LNCAP (cell line): ENCODE results near the gene LCOR.

Experiments
- TF ChIP-seq, protein P1 (sequence below): fragments of 450-650 bp; IDR thresholded peaks from 2 replicates; pipeline ENCODE4 v1.5.1; 2017; ENCODE audit warnings: mild to moderate bottlenecking

The LCOR gene

DNA sequence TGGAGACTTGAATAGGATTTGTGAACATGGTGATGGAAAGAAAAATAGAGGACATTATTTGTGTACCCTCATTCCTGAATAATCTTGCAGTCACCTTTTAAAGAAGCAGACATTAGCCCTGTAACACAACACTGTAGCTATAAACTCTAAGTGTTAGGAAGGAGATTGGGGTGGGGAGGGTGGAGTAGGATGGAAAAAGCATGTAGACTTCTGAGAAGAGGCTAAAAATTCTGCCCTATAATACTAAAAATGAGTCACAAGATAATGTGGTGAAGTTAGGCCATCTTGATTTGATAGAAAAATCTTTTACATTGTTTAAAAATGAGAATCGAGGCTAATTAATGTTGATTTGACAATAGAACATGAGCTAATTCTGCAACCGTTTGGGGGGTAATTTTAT is 128.8 kb downstream of the LCOR start:
- TF ChIP-seq, protein P1, sequence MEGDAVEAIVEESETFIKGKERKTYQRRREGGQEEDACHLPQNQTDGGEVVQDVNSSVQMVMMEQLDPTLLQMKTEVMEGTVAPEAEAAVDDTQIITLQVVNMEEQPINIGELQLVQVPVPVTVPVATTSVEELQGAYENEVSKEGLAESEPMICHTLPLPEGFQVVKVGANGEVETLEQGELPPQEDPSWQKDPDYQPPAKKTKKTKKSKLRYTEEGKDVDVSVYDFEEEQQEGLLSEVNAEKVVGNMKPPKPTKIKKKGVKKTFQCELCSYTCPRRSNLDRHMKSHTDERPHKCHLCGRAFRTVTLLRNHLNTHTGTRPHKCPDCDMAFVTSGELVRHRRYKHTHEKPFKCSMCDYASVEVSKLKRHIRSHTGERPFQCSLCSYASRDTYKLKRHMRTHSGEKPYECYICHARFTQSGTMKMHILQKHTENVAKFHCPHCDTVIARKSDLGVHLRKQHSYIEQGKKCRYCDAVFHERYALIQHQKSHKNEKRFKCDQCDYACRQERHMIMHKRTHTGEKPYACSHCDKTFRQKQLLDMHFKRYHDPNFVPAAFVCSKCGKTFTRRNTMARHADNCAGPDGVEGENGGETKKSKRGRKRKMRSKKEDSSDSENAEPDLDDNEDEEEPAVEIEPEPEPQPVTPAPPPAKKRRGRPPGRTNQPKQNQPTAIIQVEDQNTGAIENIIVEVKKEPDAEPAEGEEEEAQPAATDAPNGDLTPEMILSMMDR = no peak

DNA sequence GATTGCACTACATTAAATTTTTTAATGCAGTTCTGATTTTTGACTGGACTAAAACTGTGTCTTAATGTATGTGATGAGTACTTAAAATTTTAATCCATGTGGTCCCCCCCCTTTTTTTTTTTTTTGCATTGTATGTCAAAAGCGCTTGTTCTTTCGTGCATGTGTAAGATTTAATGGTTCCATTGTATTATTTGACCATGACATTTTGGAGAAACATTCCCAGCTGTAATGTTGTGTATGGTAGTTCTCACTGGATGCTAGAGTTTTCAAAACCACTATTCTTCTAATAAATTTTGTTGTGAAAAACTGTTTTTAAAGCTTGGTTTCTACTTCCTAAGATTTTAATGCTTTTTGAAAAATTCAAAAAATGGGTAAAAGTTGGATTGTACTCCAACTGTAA is 132.0 kb downstream of the LCOR start:
- TF ChIP-seq, protein P1 = no peak

DNA sequence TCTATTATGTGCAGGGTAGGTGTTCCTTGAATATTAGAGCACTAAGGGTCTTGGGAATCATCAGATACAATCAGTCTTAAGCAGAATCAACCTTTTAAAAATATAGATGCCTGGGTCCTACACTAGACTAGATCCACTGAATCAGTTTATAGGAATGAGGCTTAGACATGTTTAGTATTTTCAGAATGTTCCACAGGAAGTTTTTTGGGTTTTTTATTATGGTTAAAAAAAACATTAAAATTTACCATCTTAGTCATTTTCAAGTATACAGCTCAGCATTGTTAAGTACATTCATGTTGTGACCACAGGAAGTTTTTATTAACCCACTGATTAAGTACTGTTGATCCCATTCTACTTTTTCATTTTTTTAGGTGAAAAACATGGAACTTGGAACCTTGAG is 135.7 kb downstream of the LCOR start:
- TF ChIP-seq, protein P1 = no peak

DNA sequence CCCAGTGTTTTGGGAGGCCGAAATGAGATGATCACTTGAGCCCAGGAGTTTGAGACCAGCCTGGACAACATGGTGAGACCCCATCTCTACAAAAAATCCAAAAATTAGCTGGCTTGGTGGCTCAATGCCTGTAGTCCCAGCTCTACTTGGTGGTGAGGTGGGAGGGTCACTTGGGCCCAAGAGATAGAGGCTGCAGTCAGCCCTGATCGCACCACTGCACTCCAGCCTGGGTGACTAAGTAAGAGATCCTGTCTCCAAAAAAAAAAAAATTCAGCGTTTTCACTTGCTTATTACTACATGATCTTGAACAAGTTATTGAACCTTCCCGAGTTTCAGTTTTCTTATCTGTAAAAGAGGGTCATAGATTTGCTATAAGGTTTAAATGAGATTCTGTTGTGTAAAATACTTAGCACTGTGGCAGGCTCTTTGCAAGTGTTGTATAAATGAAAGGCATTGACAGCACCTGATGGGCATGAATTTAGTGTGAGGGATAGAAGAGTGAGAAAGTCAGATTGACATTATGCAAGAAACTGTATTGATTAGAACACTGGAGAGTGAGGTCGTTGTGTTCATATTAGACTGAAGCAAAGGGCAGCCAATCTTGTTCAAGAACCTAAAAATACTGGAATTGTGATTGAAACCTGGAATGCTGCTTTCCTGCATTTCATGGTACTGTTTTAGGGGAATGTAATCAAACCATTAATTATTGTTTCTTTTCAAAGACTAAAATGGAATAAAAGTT is 136.8 kb downstream of the LCOR start:
- TF ChIP-seq, protein P1 = no peak

DNA sequence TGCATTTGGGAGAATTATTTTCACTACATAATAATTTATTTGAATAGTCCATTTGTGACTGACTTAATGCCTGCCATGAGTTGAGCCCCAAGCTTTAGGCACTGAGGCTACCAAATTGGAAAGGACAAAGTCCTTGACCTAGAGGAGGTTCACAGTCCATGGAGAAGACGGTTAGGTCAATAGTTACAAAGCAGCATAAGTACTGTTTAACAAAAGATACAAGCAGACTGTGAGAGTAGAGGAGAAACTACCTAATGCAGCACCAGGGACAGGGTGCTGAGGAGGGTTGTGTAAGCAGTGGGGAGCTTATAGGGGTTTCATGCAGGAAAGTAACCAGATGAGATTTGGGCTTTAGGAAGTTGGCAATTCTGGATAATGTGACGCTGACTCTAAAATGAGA is 139.2 kb downstream of the LCOR start:
- TF ChIP-seq, protein P1 = no peak

DNA sequence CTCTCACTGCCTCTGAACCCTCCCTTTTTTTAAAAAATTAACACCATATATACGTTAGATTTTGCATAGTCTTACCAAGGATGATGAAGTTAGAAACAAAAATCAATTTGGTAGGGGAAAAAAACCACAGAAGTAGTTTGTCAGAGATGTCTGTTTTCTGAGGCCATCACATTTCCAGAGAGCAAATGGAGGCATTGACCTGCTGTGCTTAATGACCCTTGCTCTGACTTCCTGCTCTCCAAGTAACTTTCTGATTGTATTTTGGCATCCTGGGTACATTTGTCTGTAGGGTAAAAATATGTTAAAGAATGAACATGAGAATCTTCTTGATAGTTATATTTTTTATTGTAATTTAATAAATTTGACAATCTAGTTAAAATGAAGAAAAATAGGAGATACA is 140.2 kb downstream of the LCOR start:
- TF ChIP-seq, protein P1 = no peak

DNA sequence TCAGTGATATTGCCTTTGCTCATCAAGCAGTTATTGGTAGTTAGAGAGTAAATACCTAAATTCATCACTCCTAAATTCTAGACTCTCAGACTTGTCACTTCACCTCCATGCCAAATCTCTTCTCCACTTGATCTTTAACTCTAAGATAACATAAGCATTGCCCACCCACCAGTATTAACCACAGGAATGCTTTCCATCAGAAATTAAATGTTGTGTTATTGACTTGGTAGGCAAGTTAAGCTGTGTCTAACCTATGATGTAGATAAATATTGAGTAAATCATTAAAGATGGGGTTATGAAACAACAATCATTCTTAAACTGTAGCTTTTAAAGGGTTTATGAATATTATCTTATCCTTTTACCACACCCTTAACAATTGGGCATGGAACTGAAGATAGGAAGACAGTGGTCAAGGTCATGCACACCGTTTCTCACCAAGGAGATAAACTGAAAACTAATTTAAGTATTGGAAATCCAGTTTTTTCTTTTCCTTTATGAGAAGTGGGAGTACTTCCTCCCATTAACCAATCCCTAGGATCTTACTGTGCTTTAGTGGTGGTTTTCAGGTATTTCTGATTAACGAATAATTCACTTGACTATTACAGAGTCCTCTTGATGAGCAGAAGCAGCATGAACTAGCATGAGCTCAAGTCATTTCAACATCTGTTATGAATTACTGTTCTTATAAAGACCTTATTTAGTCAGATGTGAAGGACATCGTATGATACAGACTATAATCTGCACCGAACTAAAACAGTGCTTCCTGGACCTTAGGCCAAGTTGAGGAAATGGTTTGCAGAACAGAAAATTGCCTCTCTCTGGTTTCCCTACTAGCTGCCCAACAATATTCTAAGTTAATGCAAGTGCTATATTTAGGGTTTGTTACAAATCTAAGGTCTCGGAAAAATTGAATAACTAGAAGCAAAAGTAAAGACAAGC is 142.0 kb downstream of the LCOR start:
- TF ChIP-seq, protein P1 = no peak
